ENCODE results near the gene PTGER2.

PTGER2 gene

GRCh38 chr14:52279408-52279807 lies 34.7 kb upstream of the PTGER2 start:
- DNase-seq (ENCODE audit: low read depth in 1 of 2, low spot score in 1 of 2), result peak in 1 of 2 experiments; percentile 40
- in situ Hi-C loops (cut with HindIII; ENCODE audit: low pct_unique_long_range_greater_than_20kb, low sequenced_read_pairs), result no loop called here
- TF ChIP-seq JUND (IDR thresholded peaks at IDR 0.05; ENCODE audit: low read depth), result no peak

- in situ Hi-C loops (cut with HindIII; ENCODE audit: low pct_unique_long_range_greater_than_20kb, low sequenced_read_pairs), result no loop called here
- DNase-seq (ENCODE audit: low read depth in 1 of 2, low spot score in 1 of 2), result peak; percentile 23 to 48
- 0 out of 2 replicates have a peak, but pooled peaks have one; percentile 23 for TF ChIP-seq JUND (IDR thresholded peaks at IDR 0.05; ENCODE audit: low read depth)
Measured at GRCh38 chr14:52283099-52283498, 31.0 kb upstream of the PTGER2 start.

GRCh38 chr14:52286661-52287649 lies 27.2 kb upstream of the PTGER2 start:
- DNase-seq (ENCODE audit: low read depth in 1 of 2, low spot score in 1 of 2), result no peak
- TF ChIP-seq JUND (IDR thresholded peaks at IDR 0.05; ENCODE audit: low read depth), result no peak
- in situ Hi-C loops (cut with HindIII; ENCODE audit: low pct_unique_long_range_greater_than_20kb, low sequenced_read_pairs), result no loop called here

- no peak for DNase-seq (ENCODE audit: low read depth in 1 of 2, low spot score in 1 of 2)
- in situ Hi-C loops (cut with HindIII; ENCODE audit: low pct_unique_long_range_greater_than_20kb, low sequenced_read_pairs), result no loop called here
- TF ChIP-seq JUND (IDR thresholded peaks at IDR 0.05; ENCODE audit: low read depth), result no peak
Measured at GRCh38 chr14:52296378-52296777, 17.7 kb upstream of the PTGER2 start.

GRCh38 chr14:52298795-52299194 lies 15.3 kb upstream of the PTGER2 start:
- no peak for DNase-seq (ENCODE audit: low read depth in 1 of 2, low spot score in 1 of 2)
- TF ChIP-seq JUND (IDR thresholded peaks at IDR 0.05; ENCODE audit: low read depth), result no peak
- in situ Hi-C loops (cut with HindIII; ENCODE audit: low pct_unique_long_range_greater_than_20kb, low sequenced_read_pairs), result no loop called here

GRCh38 chr14:52299692-52300278 lies 14.3 kb upstream of the PTGER2 start:
- DNase-seq (ENCODE audit: low read depth in 1 of 2, low spot score in 1 of 2), result peak; percentile 50 to 62
- TF ChIP-seq JUND (IDR thresholded peaks at IDR 0.05; ENCODE audit: low read depth), result no peak
- in situ Hi-C loops (cut with HindIII; ENCODE audit: low pct_unique_long_range_greater_than_20kb, low sequenced_read_pairs), result no loop called here

- no peak for TF ChIP-seq JUND (IDR thresholded peaks at IDR 0.05; ENCODE audit: low read depth)
- in situ Hi-C loops (cut with HindIII; ENCODE audit: low pct_unique_long_range_greater_than_20kb, low sequenced_read_pairs), result no loop called here
Measured at GRCh38 chr14:52303236-52303635, 10.9 kb upstream of the PTGER2 start.

GRCh38 chr14:52304248-52304904 lies 9.7 kb upstream of the PTGER2 start:
- in situ Hi-C loops (cut with HindIII; ENCODE audit: low pct_unique_long_range_greater_than_20kb, low sequenced_read_pairs), result no loop called here

More at GRCh38 chr14:52303236-52303635, 10.9 kb upstream of the PTGER2 start:
- DNase-seq (ENCODE audit: low read depth in 1 of 2, low spot score in 1 of 2), result no peak

GRCh38 chr14:52305014-52305413 lies 9.1 kb upstream of the PTGER2 start:
- TF ChIP-seq JUND (IDR thresholded peaks at IDR 0.05; ENCODE audit: low read depth), result no peak
- DNase-seq (ENCODE audit: low read depth in 1 of 2, low spot score in 1 of 2), result no peak
- in situ Hi-C loops (cut with HindIII; ENCODE audit: low pct_unique_long_range_greater_than_20kb, low sequenced_read_pairs), result no loop called here

More at GRCh38 chr14:52304248-52304904, 9.7 kb upstream of the PTGER2 start:
- TF ChIP-seq JUND (IDR thresholded peaks at IDR 0.05; ENCODE audit: low read depth), result no peak
- DNase-seq (ENCODE audit: low read depth in 1 of 2, low spot score in 1 of 2), result no peak

GRCh38 chr14:52307376-52307775 lies 6.7 kb upstream of the PTGER2 start:
- in situ Hi-C loops (cut with HindIII; ENCODE audit: low pct_unique_long_range_greater_than_20kb, low sequenced_read_pairs), result no loop called here
- DNase-seq (ENCODE audit: low read depth in 1 of 2, low spot score in 1 of 2), result no peak
- no peak for TF ChIP-seq JUND (IDR thresholded peaks at IDR 0.05; ENCODE audit: low read depth)

GRCh38 chr14:52307905-52308304 lies 6.2 kb upstream of the PTGER2 start:
- TF ChIP-seq JUND (IDR thresholded peaks at IDR 0.05; ENCODE audit: low read depth), result no peak
- in situ Hi-C loops (cut with HindIII; ENCODE audit: low pct_unique_long_range_greater_than_20kb, low sequenced_read_pairs), result no loop called here
- DNase-seq (ENCODE audit: low read depth in 1 of 2, low spot score in 1 of 2), result no peak

GRCh38 chr14:52310541-52310940 lies 3.6 kb upstream of the PTGER2 start:
- in situ Hi-C loops (cut with HindIII; ENCODE audit: low pct_unique_long_range_greater_than_20kb, low sequenced_read_pairs), result no loop called here
- no peak for TF ChIP-seq JUND (IDR thresholded peaks at IDR 0.05; ENCODE audit: low read depth)
- no peak for DNase-seq (ENCODE audit: low read depth in 1 of 2, low spot score in 1 of 2)

All from T47D (cell line).